Stimulated activated CD8-positive, alpha-beta memory T cell treated with anti-CD3 and anti-CD28 coated beads, Interleukin-15, amount 100 ng/mL, for 4 hours (primary cell): ENCODE data around the gene STRIP1.

Experiments
- DNase-seq, 2 donors: peaks; one replicate each; pipeline ENCODE4 v3.0.0-alpha.2; 2020; ENCODE audit warnings: low read depth in 2 of 2

The STRIP1 gene

GRCh38 chr1:110034451-110035235, at the start of gene STRIP1:
TSS of gene STRIP1 (plus strand) at chr1:110034624. CDS start at chr1:110034638, 14 bp downstream.
- peak; percentile 80 to 86 for DNase-seq

- no peak for DNase-seq
These were observed 49.0 kb upstream of the STRIP1 start for GRCh38 chr1:109985247-109986053.

- no peak for DNase-seq
These were observed 48.4 kb upstream of the STRIP1 start for GRCh38 chr1:109986054-109986444.

- DNase-seq = no peak
These were observed 46.0 kb upstream of the STRIP1 start for GRCh38 chr1:109988349-109988914.

GRCh38 chr1:109989506-109990301, 44.7 kb upstream of the STRIP1 start:
- no peak for DNase-seq

- DNase-seq = no peak
These were observed 44.1 kb upstream of the STRIP1 start for GRCh38 chr1:109990302-109990653.

- DNase-seq = no peak
These were observed 43.0 kb upstream of the STRIP1 start for GRCh38 chr1:109991400-109991925.

- DNase-seq = no peak
These were observed 40.5 kb upstream of the STRIP1 start for GRCh38 chr1:109993885-109994284.

GRCh38 chr1:109994654-109995053, 39.8 kb upstream of the STRIP1 start:
- DNase-seq = no peak

- DNase-seq = no peak
These were observed 38.9 kb upstream of the STRIP1 start for GRCh38 chr1:109995536-109995935.

GRCh38 chr1:109996476-109996875, 37.9 kb upstream of the STRIP1 start:
- DNase-seq = no peak

GRCh38 chr1:109997204-109997866, 37.1 kb upstream of the STRIP1 start:
- DNase-seq = no peak

GRCh38 chr1:109997867-109998229, 36.6 kb upstream of the STRIP1 start:
- no peak for DNase-seq

GRCh38 chr1:110002695-110003094, 31.7 kb upstream of the STRIP1 start:
- DNase-seq = no peak

- DNase-seq = no peak
These were observed 30.5 kb upstream of the STRIP1 start for GRCh38 chr1:110003747-110004428.

GRCh38 chr1:110004583-110004982, 29.8 kb upstream of the STRIP1 start:
- DNase-seq = no peak

GRCh38 chr1:110005971-110006370, 28.5 kb upstream of the STRIP1 start:
- DNase-seq = no peak

GRCh38 chr1:110006516-110006915, 27.9 kb upstream of the STRIP1 start:
- DNase-seq = no peak

GRCh38 chr1:110007046-110007830, 27.2 kb upstream of the STRIP1 start:
- no peak for DNase-seq
